GM12864 (cell line): ENCODE measurements around the gene ADAM23.

Experiments
- DNase-seq: peaks from one replicate; pipeline ENCODE4 v3.0.0-alpha.2; 2011; ENCODE audit warnings: low read depth
- H3K4me3 ChIP-seq: 2 replicates; pipeline ENCODE4 v1.5.1; 2011; ENCODE audit warnings: mild to moderate bottlenecking, low read depth, low read length, control low read depth
- TF ChIP-seq, protein P1 (sequence below): IDR thresholded peaks from 2 replicates; pipeline ENCODE4 v1.5.1; 2011; ENCODE audit warnings: low read depth, mild to moderate bottlenecking, moderate library complexity, low read length, control low read depth, inconsistent platforms; ENCODE audit errors: missing control alignments

The ADAM23 gene

DNA sequence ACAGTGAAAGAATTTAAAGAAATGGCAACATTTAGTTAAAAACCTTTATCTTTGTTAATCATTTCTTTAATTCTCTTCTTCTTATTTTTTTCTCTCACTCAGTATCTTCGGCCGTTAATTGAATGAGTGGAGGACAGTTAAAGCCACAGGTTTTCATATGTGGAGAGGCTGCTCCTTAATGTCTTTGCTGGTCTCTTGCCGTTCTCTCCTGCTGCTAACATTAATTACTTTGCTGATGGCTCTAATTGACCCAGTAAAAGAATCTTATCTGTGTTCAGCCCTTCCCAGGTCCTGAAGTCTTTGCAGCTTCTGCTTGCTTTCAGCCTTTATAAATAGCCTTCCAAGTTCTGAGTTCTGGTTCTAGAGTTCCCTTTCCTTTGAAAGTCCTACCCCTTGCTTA is 77.1 kb downstream of the ADAM23 start:
- TF ChIP-seq, protein P1, sequence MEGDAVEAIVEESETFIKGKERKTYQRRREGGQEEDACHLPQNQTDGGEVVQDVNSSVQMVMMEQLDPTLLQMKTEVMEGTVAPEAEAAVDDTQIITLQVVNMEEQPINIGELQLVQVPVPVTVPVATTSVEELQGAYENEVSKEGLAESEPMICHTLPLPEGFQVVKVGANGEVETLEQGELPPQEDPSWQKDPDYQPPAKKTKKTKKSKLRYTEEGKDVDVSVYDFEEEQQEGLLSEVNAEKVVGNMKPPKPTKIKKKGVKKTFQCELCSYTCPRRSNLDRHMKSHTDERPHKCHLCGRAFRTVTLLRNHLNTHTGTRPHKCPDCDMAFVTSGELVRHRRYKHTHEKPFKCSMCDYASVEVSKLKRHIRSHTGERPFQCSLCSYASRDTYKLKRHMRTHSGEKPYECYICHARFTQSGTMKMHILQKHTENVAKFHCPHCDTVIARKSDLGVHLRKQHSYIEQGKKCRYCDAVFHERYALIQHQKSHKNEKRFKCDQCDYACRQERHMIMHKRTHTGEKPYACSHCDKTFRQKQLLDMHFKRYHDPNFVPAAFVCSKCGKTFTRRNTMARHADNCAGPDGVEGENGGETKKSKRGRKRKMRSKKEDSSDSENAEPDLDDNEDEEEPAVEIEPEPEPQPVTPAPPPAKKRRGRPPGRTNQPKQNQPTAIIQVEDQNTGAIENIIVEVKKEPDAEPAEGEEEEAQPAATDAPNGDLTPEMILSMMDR: no peak
- no peak for DNase-seq
- H3K4me3 ChIP-seq: no peak overlapping the region

DNA sequence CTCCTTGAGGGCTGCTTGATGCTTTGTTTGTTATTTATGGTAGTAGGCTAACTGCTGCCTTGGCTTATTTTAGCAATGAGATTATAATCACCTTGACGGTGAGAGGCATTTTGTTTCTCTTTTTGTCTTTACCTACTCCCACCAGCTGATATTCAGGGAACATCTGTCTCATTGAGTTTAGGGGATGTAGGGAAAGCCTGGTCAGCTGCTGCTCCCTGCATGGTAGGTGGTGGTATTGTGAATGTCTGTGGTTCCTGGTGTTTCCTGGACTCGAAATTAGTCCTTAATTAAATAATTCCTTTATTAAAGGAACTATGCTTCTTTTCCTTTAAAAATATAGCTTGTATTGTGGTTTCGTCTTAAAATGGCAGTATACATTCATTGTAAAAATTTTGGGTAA is 77.8 kb downstream of the ADAM23 start:
- TF ChIP-seq, protein P1: no peak
- no peak for DNase-seq
- no peak overlapping the region for H3K4me3 ChIP-seq

DNA sequence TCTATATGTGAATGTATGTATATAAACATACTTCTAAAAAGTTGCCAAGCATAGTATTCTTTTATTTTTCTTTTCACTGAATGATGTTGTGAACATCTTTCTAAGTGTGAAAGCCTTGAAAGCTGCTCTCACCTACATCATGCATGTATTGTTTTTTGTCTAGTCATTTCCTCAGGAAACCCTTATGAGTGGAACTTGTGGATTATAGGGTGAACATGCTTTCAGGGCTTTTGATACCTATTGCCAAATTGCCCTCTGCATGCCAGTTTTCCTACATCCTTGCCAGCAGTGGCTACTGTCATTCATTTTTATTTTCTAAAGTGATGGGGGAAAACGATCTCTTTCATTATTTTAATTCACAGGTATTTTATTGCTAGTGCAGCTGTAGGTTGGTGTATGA is 78.3 kb downstream of the ADAM23 start:
- TF ChIP-seq, protein P1: no peak
- no peak overlapping the region for H3K4me3 ChIP-seq
- DNase-seq: no peak

DNA sequence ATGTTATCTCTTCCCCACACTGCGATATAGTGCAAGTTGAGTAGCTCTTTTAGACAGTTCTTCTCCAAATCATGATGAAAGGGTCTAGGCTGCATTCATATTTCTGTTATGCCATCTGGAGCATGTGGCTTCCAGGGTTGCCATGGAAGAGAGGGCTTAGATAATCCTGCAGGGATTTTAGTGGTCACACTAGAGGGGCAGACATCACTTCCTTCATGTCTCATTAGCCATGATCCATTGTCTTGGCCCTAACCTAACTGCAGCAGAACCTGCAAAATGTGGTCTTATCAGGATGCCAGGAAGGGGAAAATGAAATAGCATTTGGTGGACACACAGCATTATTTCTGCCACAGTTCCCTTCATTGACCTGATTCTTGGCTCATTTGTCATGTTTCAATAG is 83.1 kb downstream of the ADAM23 start:
- TF ChIP-seq, protein P1: no peak
- H3K4me3 ChIP-seq: no peak overlapping the region

DNA sequence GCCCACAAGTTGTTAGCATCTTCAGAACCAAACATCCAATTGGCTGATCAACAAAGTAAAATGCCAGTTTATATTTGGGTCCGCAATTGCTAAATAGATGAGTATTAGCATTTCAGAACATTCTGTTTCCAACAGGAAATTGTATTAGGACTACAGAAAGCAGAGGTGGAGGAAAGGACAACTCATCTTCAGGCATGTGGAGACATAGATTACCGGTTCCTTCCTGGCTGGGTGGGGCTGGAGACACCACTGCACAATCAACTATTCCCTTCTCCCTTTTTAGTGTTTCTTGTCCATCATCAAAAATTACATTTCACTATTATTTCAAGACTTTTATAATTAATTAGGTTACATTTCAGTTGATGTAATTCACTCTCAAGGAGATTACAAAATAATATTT is 83.8 kb downstream of the ADAM23 start:
- no peak for DNase-seq
- H3K4me3 ChIP-seq: no peak overlapping the region
- TF ChIP-seq, protein P1: no peak

More for the DNA sequence above, 83.1 kb downstream of the ADAM23 start:
- DNase-seq: no peak

DNA sequence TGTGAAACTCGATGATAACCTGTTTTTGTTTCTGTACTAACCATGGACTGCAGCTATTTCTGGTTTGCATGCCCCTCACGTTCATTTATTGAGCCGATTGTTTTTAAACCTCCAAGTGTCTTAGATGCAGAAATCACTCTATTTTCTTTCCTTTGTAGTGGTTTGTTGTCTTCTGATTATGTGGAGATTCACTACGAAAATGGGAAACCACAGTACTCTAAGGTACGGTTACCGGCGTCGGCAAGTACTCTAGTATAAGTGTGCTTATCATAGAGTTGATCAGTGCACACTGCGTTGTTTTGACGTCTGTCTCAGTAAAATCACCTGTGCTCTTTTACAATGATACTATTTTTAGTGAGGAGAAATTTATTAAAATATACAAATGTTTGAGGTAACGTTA is 87.4 kb downstream of the ADAM23 start:
- H3K4me3 ChIP-seq: no peak overlapping the region
- TF ChIP-seq, protein P1: no peak
- no peak for DNase-seq

DNA sequence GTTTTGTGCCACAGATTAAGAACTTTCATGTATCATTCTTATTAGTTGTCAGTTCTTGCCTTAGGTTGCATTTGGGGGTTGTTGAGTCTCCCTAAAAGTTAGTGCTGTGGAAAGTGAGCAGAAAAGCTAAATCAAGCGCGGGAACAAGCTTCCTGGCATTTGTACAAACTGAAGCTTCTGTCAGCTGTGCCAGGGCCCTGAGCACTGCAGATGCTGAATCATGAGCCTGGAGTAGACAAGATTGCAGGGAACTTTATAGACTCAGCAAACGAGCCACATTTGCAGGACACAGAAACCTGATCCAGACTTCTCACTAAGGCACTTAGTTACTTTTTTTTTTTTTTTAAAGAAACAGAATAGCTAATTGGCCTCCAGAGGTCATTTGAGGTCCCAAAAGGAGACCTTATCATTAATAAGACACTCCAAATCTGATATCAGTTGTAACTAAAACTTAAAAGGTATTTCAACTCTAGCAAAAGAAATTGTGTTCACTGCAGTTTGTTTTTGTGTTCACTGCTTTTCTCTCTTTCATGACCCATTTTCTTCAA is 88.7 kb downstream of the ADAM23 start:
- H3K4me3 ChIP-seq: no peak overlapping the region
- TF ChIP-seq, protein P1: no peak
- DNase-seq: no peak
